Lower lobe of right lung (tissue), 2 donors: Measurements from ENCODE around the gene FOCAD. TPM values are rescaled to one million over a fixed set of nuclear protein-coding genes. Genes with fewer than 3 reads are reported as not detected.

ENCODE experiments used
- ATAC-seq, 2 donors: fragments of 200-7000 bp; cut with Tn5 transposase; one replicate each; pipeline ENCODE4 v1.9.1; 2020 to 2022; ENCODE audit warnings: mild to moderate bottlenecking in 2 of 2, moderate library complexity in 2 of 2
- DNase-seq: peaks from one replicate; pipeline ENCODE4 v3.0.0-alpha.2; 2020
- H3K27ac ChIP-seq: fragments of 200-600 bp; one replicate; pipeline ENCODE4 v1.8.0; 2022
- H3K27me3 ChIP-seq: fragments of 200-600 bp; one replicate; pipeline ENCODE4 v1.8.0; 2022; ENCODE audit warnings: low read depth
- H3K36me3 ChIP-seq: fragments of 200-600 bp; one replicate; pipeline ENCODE4 v1.8.0; 2022; ENCODE audit warnings: mild to moderate bottlenecking
- H3K4me1 ChIP-seq: fragments of 200-600 bp; one replicate; pipeline ENCODE4 v1.8.0; 2022
- H3K4me3 ChIP-seq: fragments of 200-600 bp; one replicate; pipeline ENCODE4 v1.8.0; 2022; ENCODE audit warnings: mild to moderate bottlenecking
- H3K9me3 ChIP-seq: fragments of 200-600 bp; one replicate; pipeline ENCODE4 v1.8.0; 2022
- CTCF ChIP-seq: fragments of 200-600 bp; IDR thresholded peaks from one replicate; pipeline ENCODE4 v1.8.0; 2022; ENCODE audit warnings: antibody characterized with exemption, mild to moderate bottlenecking
- intact Hi-C: fragments of 100-400 bp; cut with DNase I; formaldehyde crosslinking; loops from one replicate; pipeline ENCODE4 v1.11.0; 2022
- total RNA-seq: library from RNA; stranded (reverse); fragmentation: NEBNext Ultra II Directional; extraction: Animal tissue kit (Norgen Biotek cat#: 25700); gene quantifications from one replicate; pipeline ENCODE4 v1.2.1, GENCODE V29; 2021
- donor health status: DM: no; HTN: yes; CAD: no; lungs with severe emphysema.

The FOCAD gene
- total RNA-seq, 1 donor from 2014 or later: 29.5 TPM

- intact Hi-C loops: no loop called here
Observed at GRCh38 chr9:20996809-20997208, 312.8 kb downstream of the FOCAD start.

GRCh38 chr9:20997503-20998076, 313.5 kb downstream of the FOCAD start:
- Histone ChIP-seq H3K4me1 (no peaks in the 10 kb centered on the region), H3K27me3 (no peaks in the 10 kb centered on the region), H3K27ac (no peak overlapping the region), H3K9me3 (peaks cover 7% of the 10 kb centered on the region), H3K4me3 (no peak overlapping the region), H3K36me3 (no peaks in the 10 kb centered on the region)
- ATAC-seq: no peak
- DNase-seq: no peak
- no peak for TF ChIP-seq CTCF
- intact Hi-C loops: no loop called here

More at GRCh38 chr9:20996809-20997208, 312.8 kb downstream of the FOCAD start:
- TF ChIP-seq CTCF: no peak
- Histone ChIP-seq H3K9me3 (peaks cover 7% of the 10 kb centered on the region), H3K27me3 (no peaks in the 10 kb centered on the region), H3K4me3 (no peak overlapping the region), H3K4me1 (no peaks in the 10 kb centered on the region), H3K36me3 (no peaks in the 10 kb centered on the region), H3K27ac (no peak overlapping the region)
- DNase-seq (no peak), ATAC-seq (no peak)

GRCh38 chr9:21001581-21001980, 317.5 kb downstream of the FOCAD start:
- H3K27me3 ChIP-seq: no peaks in the 10 kb centered on the region
- no peak overlapping the region for H3K27ac ChIP-seq
- H3K9me3 ChIP-seq: peaks cover 7% of the 10 kb centered on the region
- ATAC-seq (no peak), DNase-seq (no peak)
- H3K36me3 ChIP-seq: peaks cover 15% of the 10 kb centered on the region
- intact Hi-C loops: no loop called here
- H3K4me3 ChIP-seq: no peak overlapping the region
- no peak for TF ChIP-seq CTCF
- H3K4me1 ChIP-seq: no peaks in the 10 kb centered on the region

- no peaks in the 10 kb centered on the region for H3K27me3 ChIP-seq
- TF ChIP-seq CTCF: no peak
- H3K9me3 ChIP-seq: peaks cover 7% of the 10 kb centered on the region
- H3K36me3 ChIP-seq: peaks cover 19% of the 10 kb centered on the region
- H3K4me3 ChIP-seq: no peak overlapping the region
- no peak for DNase-seq
- ATAC-seq: no peak
- intact Hi-C loops: no loop called here
- no peaks in the 10 kb centered on the region for H3K4me1 ChIP-seq
- H3K27ac ChIP-seq: no peak overlapping the region
Observed at GRCh38 chr9:21002040-21002439, 318.0 kb downstream of the FOCAD start.

GRCh38 chr9:21015129-21015815, 331.2 kb downstream of the FOCAD start:
- Histone ChIP-seq H3K27me3 (no peaks in the 10 kb centered on the region), H3K4me1 (no peaks in the 10 kb centered on the region), H3K9me3 (no peaks in the 10 kb centered on the region), H3K27ac (no peak overlapping the region), H3K4me3 (no peak overlapping the region), H3K36me3 (peaks cover 6% of the 10 kb centered on the region)
- DNase-seq (no peak), ATAC-seq (no peak)
- no peak for TF ChIP-seq CTCF
- intact Hi-C loops: no loop called here
